ENCODE measurements around the gene XKR7.

The XKR7 gene

GRCh38 chr20:31945319-31945718, 22.6 kb upstream of the XKR7 start:
- DNase-seq = no peak

GRCh38 chr20:31945785-31946184, 22.2 kb upstream of the XKR7 start:
- no peak for DNase-seq

GRCh38 chr20:31948008-31948407, 19.9 kb upstream of the XKR7 start:
- no peak for DNase-seq

GRCh38 chr20:31949877-31950646, 17.9 kb upstream of the XKR7 start:
- DNase-seq = no peak

- no peak for DNase-seq
These were observed 16.8 kb upstream of the XKR7 start for GRCh38 chr20:31951203-31951529.

GRCh38 chr20:31951530-31952453, 16.2 kb upstream of the XKR7 start, which contains the start of gene PDRG1:
PDRG1 (minus strand) TSS chr20:31952046; CDS start chr20:31951961, 85 bp downstream.
- peak; percentile 95 for DNase-seq

GRCh38 chr20:31953556-31954148, 14.3 kb upstream of the XKR7 start:
- no peak for DNase-seq

GRCh38 chr20:31954500-31954899, 13.5 kb upstream of the XKR7 start:
- no peak for DNase-seq

- no peak for DNase-seq
These were observed 11.1 kb upstream of the XKR7 start for GRCh38 chr20:31956556-31957526.

- DNase-seq = no peak
These were observed 5.2 kb upstream of the XKR7 start for GRCh38 chr20:31962761-31963160.

GRCh38 chr20:31963889-31964288, 4.1 kb upstream of the XKR7 start:
- no peak for DNase-seq

GRCh38 chr20:31966991-31967655, 828 bp upstream of the XKR7 start:
- DNase-seq = no peak

- DNase-seq = peak; percentile 61
These were observed 558 bp downstream of the XKR7 start for GRCh38 chr20:31968291-31969126.

GRCh38 chr20:31969991-31970390, 2.0 kb downstream of the XKR7 start:
- no peak for DNase-seq

- DNase-seq = peak; percentile 85
These were observed 4.6 kb downstream of the XKR7 start for GRCh38 chr20:31972471-31973021.

- no peak for DNase-seq
These were observed 6.3 kb downstream of the XKR7 start for GRCh38 chr20:31974296-31974695.

GRCh38 chr20:31974951-31975487, 7.1 kb downstream of the XKR7 start:
- DNase-seq = peak; percentile 20

GRCh38 chr20:31975874-31976273, 7.9 kb downstream of the XKR7 start:
- DNase-seq = no peak

GRCh38 chr20:31977080-31977479, 9.1 kb downstream of the XKR7 start:
- DNase-seq = no peak

Measured in EL (cell line).